GM12878 (cell line): ENCODE data around the gene CRIM1. TPM values are rescaled to one million over a fixed set of nuclear protein-coding genes. Genes with fewer than 3 reads are reported as not detected.

Source experiments
- ATAC-seq: fragments of 200-7000 bp; cut with Tn5 transposase; 3 replicates; pipeline ENCODE4 v1.9.1; 2020; ENCODE audit warnings: mild to moderate bottlenecking, moderate library complexity
- BruUV-seq: library from RNA; stranded (reverse); fragments of 400-500 nt; replicated peaks from 2 replicates; lab custom pipeline; 2021; lab: Mats Ljungman, UMichigan
- CTCF ChIA-PET: fragments of 300-600 bp; sonication (Branson Sonifier 250); formaldehyde crosslinking; extraction: SDS; loops from one replicate; lab custom pipeline; 2021; ENCODE audit warnings: inconsistent platforms; lab: Yijun Ruan, JAX
- POLR2A ChIA-PET: fragments of 350-600 bp; formaldehyde crosslinking; extraction: SDS; loops from one replicate; lab custom pipeline; 2021; ENCODE audit warnings: inconsistent platforms; lab: Charles Lee
- RAD21 ChIA-PET: fragments of 300-600 bp; sonication (Branson Sonifier 250); formaldehyde crosslinking; loops from one replicate; lab custom pipeline; 2023; ENCODE audit warnings: antibody characterized with exemption; ENCODE audit not compliant: unreplicated experiment; lab: Charles Lee
- SMC1A ChIA-PET: fragments of 300-600 bp; sonication (Branson Sonifier 250); formaldehyde crosslinking; loops from one replicate; lab custom pipeline; 2023; ENCODE audit not compliant: unreplicated experiment, uncharacterized antibody; lab: Charles Lee
- DNase-seq: peaks from one replicate; pipeline ENCODE4 v3.0.0-alpha.2; 2011; ENCODE audit warnings: low read depth, low spot score
- FAIRE-seq: peaks from 3 replicates; lab custom pipeline; 2011; peaks lifted over from hg19 to GRCh38; lab: Jason Lieb, UNC
- H2AFZ ChIP-seq: 2 replicates; pipeline ENCODE4 v1.6.0; 2011; ENCODE audit warnings: low read depth, low read length, control low read depth; ENCODE audit not compliant: control insufficient read depth
- H3K27ac ChIP-seq: 2 replicates; pipeline ENCODE4 v1.5.1; 2011; ENCODE audit warnings: control low read depth; ENCODE audit not compliant: control insufficient read depth, insufficient read depth
- H3K27me3 ChIP-seq, 2 experiments: replicated peaks in 1 of 2; 2 replicates each; pipeline versions ENCODE4 v1.6.0 to v1.6.1; 2011; ENCODE audit warnings: low read length in 1 of 2; ENCODE audit not compliant: control insufficient read depth in 2 of 2, insufficient read depth in 2 of 2
- H3K36me3 ChIP-seq, 2 experiments: 2 replicates each; pipeline ENCODE4 v1.5.1; 2011; ENCODE audit warnings: low read length in 1 of 2; ENCODE audit not compliant: control insufficient read depth in 2 of 2, insufficient read depth in 2 of 2
- H3K4me1 ChIP-seq: 2 replicates; pipeline ENCODE4 v1.6.1; 2011; ENCODE audit warnings: mild to moderate bottlenecking, low read length, moderate library complexity, mixed read lengths; ENCODE audit not compliant: control insufficient read depth, insufficient read depth
- H3K4me2 ChIP-seq: 2 replicates; pipeline ENCODE4 v1.6.0; 2011; ENCODE audit warnings: control low read depth; ENCODE audit not compliant: control insufficient read depth, insufficient read depth
- H3K4me3 ChIP-seq: fragments of 200-600 bp; sonication (generic); 2 replicates; pipeline ENCODE4 v1.5.1; 2016
- H3K79me2 ChIP-seq: 2 replicates; pipeline ENCODE4 v1.6.0; 2011; ENCODE audit warnings: low read length; ENCODE audit not compliant: control insufficient read depth, insufficient read depth
- H3K9ac ChIP-seq: 2 replicates; pipeline ENCODE4 v1.8.0; 2011; ENCODE audit warnings: low read length, control low read depth, mixed read lengths; ENCODE audit not compliant: control insufficient read depth, insufficient read depth
- H3K9me3 ChIP-seq: replicated peaks from 3 replicates; pipeline ENCODE4 v1.5.1; 2011; ENCODE audit warnings: mild to moderate bottlenecking, low read length; ENCODE audit not compliant: control insufficient read depth, insufficient read depth
- H4K20me1 ChIP-seq: 2 replicates; pipeline ENCODE4 v1.6.0; 2011; ENCODE audit not compliant: control insufficient read depth, insufficient read depth
- CHD4 ChIP-seq: fragments of 200-600 bp; sonication (generic); IDR thresholded peaks from 2 replicates; pipeline ENCODE4 v1.6.1; 2016; ENCODE audit warnings: mild to moderate bottlenecking
- IRF4 ChIP-seq: IDR thresholded peaks from 2 replicates; pipeline ENCODE4 v1.6.1; 2011; ENCODE audit warnings: low read depth, low read length
- JUNB ChIP-seq: IDR thresholded peaks from 2 replicates; pipeline ENCODE4 v1.6.1; 2016; ENCODE audit warnings: antibody characterized with exemption, mild to moderate bottlenecking
- MXI1 ChIP-seq: fragments of 150-350 bp; IDR thresholded peaks from 2 replicates; pipeline ENCODE4 v1.6.1; 2011; ENCODE audit warnings: low read depth, mild to moderate bottlenecking, inconsistent platforms, low read length, improper control_type of control experiment
- RB1 ChIP-seq: fragments of 450-650 bp; formaldehyde crosslinking; IDR thresholded peaks from 2 replicates; pipeline ENCODE4 v1.6.1; 2017; ENCODE audit warnings: mild to moderate bottlenecking, borderline replicate concordance
- SP1 ChIP-seq: IDR thresholded peaks from one replicate; pipeline ENCODE4 v1.6.1; 2011; ENCODE audit warnings: low read depth, low read length
- TARDBP ChIP-seq: IDR thresholded peaks from 2 replicates; pipeline ENCODE4 v1.6.1; 2016; ENCODE audit warnings: borderline replicate concordance
- WRNIP1 ChIP-seq: IDR thresholded peaks from 2 replicates; pipeline ENCODE4 v1.6.1; 2011; ENCODE audit warnings: low read depth, low read length, improper control_type of control experiment, borderline replicate concordance
- ZNF217 ChIP-seq: fragments of 450-650 bp; IDR thresholded peaks from 2 replicates; pipeline ENCODE4 v1.6.1; 2017; ENCODE audit warnings: antibody characterized with exemption, mild to moderate bottlenecking
- WGBS: methylation state at CpG from one replicate; pipeline ENCODE4 v1.1.6; 2016; ENCODE audit warnings: low lambda C conversion rate; ENCODE audit not compliant: insufficient replicate concordance, insufficient coverage; ENCODE audit errors: missing lambda C conversion rate; 5-methylcytosine and 5-hydroxymethylcytosine counted together
- in situ Hi-C: fragments of 300-500 bp; cut with MboI; formaldehyde crosslinking; loops from 9 replicates; pipeline ENCODE4 v1.14.3; 2018; ENCODE audit warnings: mixed read lengths
- intact Hi-C: fragments of 100-400 bp; cut with micrococcal nuclease; formaldehyde crosslinking; loops from one replicate; pipeline ENCODE4 v1.14.2; 2022; ENCODE audit not compliant: unreplicated experiment
- polyA plus RNA-seq, 11 experiments: library from polyadenylated mRNA; depleted of rRNA in 4 of 11; unstranded in 6 of 11; stranded (reverse) in 5 of 11; fragments of >200 nt; fragmentation: Nextera tagmentation in 4 of 11; fragmentation: Illumina TruSeq in 1 of 11; extraction: Ambion mirVana in 4 of 11; extraction: Trizol in 1 of 11; gene quantifications; 1 replicate in 1 of 11; 2 replicates in 10 of 11; pipeline versions ENCODE4 v1.2.1 to v1.2.3, GENCODE V29; 2011 to 2016; ENCODE audit warnings: inconsistent platforms in 2 of 11, missing spikeins in 2 of 11, low read depth in 1 of 11
- total RNA-seq, 4 experiments: library from RNA; depleted of rRNA in 3 of 4; stranded (reverse); fragments of >200 nt in 3 of 4; fragmentation: Illumina TruSeq in 1 of 4; extraction: Trizol in 1 of 4; gene quantifications; 2 replicates each; pipeline versions ENCODE4 v1.2.1 to v1.2.3, GENCODE V29; 2013 to 2021
- TF ChIP-seq, protein P1 (sequence below): fragments of 450-650 bp; IDR thresholded peaks from 2 replicates; pipeline ENCODE4 v1.6.1; 2017; ENCODE audit warnings: mild to moderate bottlenecking, low read depth, inconsistent platforms; ENCODE audit not compliant: poor library complexity, severe bottlenecking
- TF ChIP-seq, protein P2 (sequence below), 3 experiments: IDR thresholded peaks in 2 of 3; conservative IDR thresholded peaks in 1 of 3; 2 replicates each; pipeline ENCODE4 v1.5.1; 2011; ENCODE audit warnings: low read depth in 3 of 3, low read length in 3 of 3, mild to moderate bottlenecking in 3 of 3, control low read depth in 2 of 3, moderate library complexity in 2 of 3, inconsistent platforms in 1 of 3, mixed read lengths in 1 of 3; ENCODE audit not compliant: control insufficient read depth in 2 of 3, insufficient read depth in 1 of 3; ENCODE audit errors: extremely low read depth in 1 of 3
- TF ChIP-seq, protein P3 (sequence below): fragments of 450-650 bp; IDR thresholded peaks from 2 replicates; pipeline ENCODE4 v1.6.1; 2018; ENCODE audit warnings: borderline replicate concordance, mild to moderate bottlenecking; ENCODE audit not compliant: partially characterized antibody
- TF ChIP-seq, protein P4 (sequence below): fragments of 450-650 bp; IDR thresholded peaks from 2 replicates; pipeline ENCODE4 v1.6.1; 2018; ENCODE audit warnings: mild to moderate bottlenecking, low read depth, moderate library complexity; ENCODE audit not compliant: partially characterized antibody

Gene CRIM1
- total and polyA plus RNA-seq, 10 of the 15 experiments (the other 5 are each of a cell fraction or from before 2014, with no cell fraction given) = 0.42 to 7.4 (median 3.1) TPM

DNA sequence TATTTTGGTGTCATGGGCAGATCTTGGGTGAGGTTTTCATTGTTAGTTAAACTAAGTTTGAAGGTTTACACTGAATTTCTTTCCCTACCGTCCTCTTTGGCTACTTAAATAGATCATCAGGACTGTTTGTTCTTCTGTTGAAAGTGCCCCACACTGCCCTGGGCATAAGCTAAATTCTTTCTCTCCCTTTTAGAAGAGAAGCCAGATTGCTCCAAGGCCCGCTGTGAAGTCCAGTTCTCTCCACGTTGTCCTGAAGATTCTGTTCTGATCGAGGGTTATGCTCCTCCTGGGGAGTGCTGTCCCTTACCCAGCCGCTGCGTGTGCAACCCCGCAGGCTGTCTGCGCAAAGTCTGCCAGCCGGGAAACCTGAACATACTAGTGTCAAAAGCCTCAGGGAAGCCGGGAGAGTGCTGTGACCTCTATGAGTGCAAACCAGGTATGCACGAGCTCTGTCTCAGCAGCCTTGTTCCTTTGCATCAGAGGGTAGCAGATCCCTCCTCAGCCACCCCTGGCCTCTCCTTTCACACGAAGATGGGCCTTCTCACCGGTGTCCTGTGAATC is 85.6 kb downstream of the CRIM1 start:
- BruUV-seq = no TSS peak
- RAD21 ChIA-PET = no interaction called here
- H3K9ac ChIP-seq = no peak overlapping the region
- H4K20me1 ChIP-seq = no peaks in the 10 kb centered on the region
- SMC1A ChIA-PET = interaction anchor here (0.6 kb wide), 1 partner anchor 67 kb away, joined by 3 read pairs; no protein-coding TSS in a partner anchor
- H3K27me3 ChIP-seq = no peaks in the 10 kb centered on the region
- H3K4me1 ChIP-seq = no peaks in the 10 kb centered on the region
- H3K79me2 ChIP-seq = no peaks in the 10 kb centered on the region
- no peak for DNase-seq
- no peaks in the 10 kb centered on the region for H3K36me3 ChIP-seq
- no peak overlapping the region for H3K27ac ChIP-seq
- H3K9me3 ChIP-seq = no peaks in the 10 kb centered on the region
- in situ Hi-C loops (no loop called here), intact Hi-C loops (no loop called here)
- H3K4me3 ChIP-seq = no peak overlapping the region
- WGBS = 30% methylated on average over 13 of the region's 13 CpGs
- no peak for ATAC-seq
- CTCF ChIA-PET = interaction anchor here (0.9 to 1.4 kb wide), 2 partner anchors 11 to 13 kb away, joined by 3 to 4 read pairs; no protein-coding TSS in a partner anchor
- no peak overlapping the region for H3K4me2 ChIP-seq
- H2AFZ ChIP-seq = no peak overlapping the region
- no peak for FAIRE-seq
- POLR2A ChIA-PET = no interaction called here
- no peak for TF ChIP-seq TARDBP
- no peak for TF ChIP-seq MXI1
- no peak for TF ChIP-seq WRNIP1
- TF ChIP-seq, protein P1, sequence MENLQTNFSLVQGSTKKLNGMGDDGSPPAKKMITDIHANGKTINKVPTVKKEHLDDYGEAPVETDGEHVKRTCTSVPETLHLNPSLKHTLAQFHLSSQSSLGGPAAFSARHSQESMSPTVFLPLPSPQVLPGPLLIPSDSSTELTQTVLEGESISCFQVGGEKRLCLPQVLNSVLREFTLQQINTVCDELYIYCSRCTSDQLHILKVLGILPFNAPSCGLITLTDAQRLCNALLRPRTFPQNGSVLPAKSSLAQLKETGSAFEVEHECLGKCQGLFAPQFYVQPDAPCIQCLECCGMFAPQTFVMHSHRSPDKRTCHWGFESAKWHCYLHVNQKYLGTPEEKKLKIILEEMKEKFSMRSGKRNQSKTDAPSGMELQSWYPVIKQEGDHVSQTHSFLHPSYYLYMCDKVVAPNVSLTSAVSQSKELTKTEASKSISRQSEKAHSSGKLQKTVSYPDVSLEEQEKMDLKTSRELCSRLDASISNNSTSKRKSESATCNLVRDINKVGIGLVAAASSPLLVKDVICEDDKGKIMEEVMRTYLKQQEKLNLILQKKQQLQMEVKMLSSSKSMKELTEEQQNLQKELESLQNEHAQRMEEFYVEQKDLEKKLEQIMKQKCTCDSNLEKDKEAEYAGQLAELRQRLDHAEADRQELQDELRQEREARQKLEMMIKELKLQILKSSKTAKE = no peak
- TF ChIP-seq ZNF217 = no peak
- TF ChIP-seq RB1 = no peak
- TF ChIP-seq IRF4 = no peak
- no peak for TF ChIP-seq CHD4
- TF ChIP-seq, protein P2, sequence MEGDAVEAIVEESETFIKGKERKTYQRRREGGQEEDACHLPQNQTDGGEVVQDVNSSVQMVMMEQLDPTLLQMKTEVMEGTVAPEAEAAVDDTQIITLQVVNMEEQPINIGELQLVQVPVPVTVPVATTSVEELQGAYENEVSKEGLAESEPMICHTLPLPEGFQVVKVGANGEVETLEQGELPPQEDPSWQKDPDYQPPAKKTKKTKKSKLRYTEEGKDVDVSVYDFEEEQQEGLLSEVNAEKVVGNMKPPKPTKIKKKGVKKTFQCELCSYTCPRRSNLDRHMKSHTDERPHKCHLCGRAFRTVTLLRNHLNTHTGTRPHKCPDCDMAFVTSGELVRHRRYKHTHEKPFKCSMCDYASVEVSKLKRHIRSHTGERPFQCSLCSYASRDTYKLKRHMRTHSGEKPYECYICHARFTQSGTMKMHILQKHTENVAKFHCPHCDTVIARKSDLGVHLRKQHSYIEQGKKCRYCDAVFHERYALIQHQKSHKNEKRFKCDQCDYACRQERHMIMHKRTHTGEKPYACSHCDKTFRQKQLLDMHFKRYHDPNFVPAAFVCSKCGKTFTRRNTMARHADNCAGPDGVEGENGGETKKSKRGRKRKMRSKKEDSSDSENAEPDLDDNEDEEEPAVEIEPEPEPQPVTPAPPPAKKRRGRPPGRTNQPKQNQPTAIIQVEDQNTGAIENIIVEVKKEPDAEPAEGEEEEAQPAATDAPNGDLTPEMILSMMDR (IDR thresholded peaks at IDR 0.05 in 2 of 3, conservative IDR thresholded peaks at IDR 0.05 in 1 of 3; ENCODE audit: control insufficient read depth in 2 of 3, extremely low read depth in 1 of 3, insufficient read depth in 1 of 3, low read depth in 3 of 3, low read length in 3 of 3) = no peak
- TF ChIP-seq SP1 = no peak
- TF ChIP-seq, protein P3, sequence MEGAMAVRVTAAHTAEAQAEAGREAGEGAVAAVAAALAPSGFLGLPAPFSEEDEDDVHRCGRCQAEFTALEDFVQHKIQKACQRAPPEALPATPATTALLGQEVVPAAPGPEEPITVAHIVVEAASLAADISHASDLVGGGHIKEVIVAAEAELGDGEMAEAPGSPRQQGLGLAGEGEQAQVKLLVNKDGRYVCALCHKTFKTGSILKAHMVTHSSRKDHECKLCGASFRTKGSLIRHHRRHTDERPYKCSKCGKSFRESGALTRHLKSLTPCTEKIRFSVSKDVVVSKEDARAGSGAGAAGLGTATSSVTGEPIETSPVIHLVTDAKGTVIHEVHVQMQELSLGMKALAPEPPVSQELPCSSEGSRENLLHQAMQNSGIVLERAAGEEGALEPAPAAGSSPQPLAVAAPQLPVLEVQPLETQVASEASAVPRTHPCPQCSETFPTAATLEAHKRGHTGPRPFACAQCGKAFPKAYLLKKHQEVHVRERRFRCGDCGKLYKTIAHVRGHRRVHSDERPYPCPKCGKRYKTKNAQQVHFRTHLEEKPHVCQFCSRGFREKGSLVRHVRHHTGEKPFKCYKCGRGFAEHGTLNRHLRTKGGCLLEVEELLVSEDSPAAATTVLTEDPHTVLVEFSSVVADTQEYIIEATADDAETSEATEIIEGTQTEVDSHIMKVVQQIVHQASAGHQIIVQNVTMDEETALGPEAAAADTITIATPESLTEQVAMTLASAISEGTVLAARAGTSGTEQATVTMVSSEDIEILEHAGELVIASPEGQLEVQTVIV = no peak
- no peak for TF ChIP-seq JUNB
- TF ChIP-seq, protein P4, sequence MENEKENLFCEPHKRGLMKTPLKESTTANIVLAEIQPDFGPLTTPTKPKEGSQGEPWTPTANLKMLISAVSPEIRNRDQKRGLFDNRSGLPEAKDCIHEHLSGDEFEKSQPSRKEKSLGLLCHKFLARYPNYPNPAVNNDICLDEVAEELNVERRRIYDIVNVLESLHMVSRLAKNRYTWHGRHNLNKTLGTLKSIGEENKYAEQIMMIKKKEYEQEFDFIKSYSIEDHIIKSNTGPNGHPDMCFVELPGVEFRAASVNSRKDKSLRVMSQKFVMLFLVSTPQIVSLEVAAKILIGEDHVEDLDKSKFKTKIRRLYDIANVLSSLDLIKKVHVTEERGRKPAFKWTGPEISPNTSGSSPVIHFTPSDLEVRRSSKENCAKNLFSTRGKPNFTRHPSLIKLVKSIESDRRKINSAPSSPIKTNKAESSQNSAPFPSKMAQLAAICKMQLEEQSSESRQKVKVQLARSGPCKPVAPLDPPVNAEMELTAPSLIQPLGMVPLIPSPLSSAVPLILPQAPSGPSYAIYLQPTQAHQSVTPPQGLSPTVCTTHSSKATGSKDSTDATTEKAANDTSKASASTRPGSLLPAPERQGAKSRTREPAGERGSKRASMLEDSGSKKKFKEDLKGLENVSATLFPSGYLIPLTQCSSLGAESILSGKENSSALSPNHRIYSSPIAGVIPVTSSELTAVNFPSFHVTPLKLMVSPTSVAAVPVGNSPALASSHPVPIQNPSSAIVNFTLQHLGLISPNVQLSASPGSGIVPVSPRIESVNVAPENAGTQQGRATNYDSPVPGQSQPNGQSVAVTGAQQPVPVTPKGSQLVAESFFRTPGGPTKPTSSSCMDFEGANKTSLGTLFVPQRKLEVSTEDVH = no peak
